ENCODE data around the gene MSX1. TPM values are rescaled to one million over a fixed set of nuclear protein-coding genes. Genes with fewer than 3 reads are reported as not detected.
A peak's percentile ranks its signal among the peaks of the same experiment; 100 is the strongest.

Gene MSX1
- polyA plus RNA-seq, 1 donor (not counting 4 experiments of a cell fraction or from before 2014, with no cell fraction given): not detected

- FAIRE-seq (no peak), DNase-seq (ENCODE audit: low read depth, low spot score) (no peak)
- peak in 1 of 3 experiments; percentile 24 for TF ChIP-seq CTCF (optimal IDR thresholded peaks at IDR 0.05 in 1 of 3, IDR thresholded peaks at IDR 0.05 in 1 of 3, conservative IDR thresholded peaks at IDR 0.05 in 1 of 3; ENCODE audit: extremely low read depth in 1 of 3, insufficient read depth in 2 of 3, low read length in 3 of 3)
- no peak for TF ChIP-seq EZH2 (IDR thresholded peaks at IDR 0.05; ENCODE audit: low read length)
- H3K36me3 ChIP-seq (ENCODE audit: control insufficient read depth in 2 of 2, extremely low read depth in 1 of 2, insufficient read depth in 2 of 2, low read length in 2 of 2): no peaks in the 10 kb centered on the region
- H3K4me3 ChIP-seq (ENCODE audit: control insufficient read depth in 2 of 3, extremely low read depth in 1 of 3, insufficient read depth in 2 of 3, low read depth in 1 of 3, low read length in 3 of 3): no peak overlapping the region
- H4K20me1 ChIP-seq (ENCODE audit: control insufficient read depth, extremely low read depth, insufficient read depth, low read length): peaks cover 3% of the 10 kb centered on the region
- H3K79me2 ChIP-seq (ENCODE audit: control insufficient read depth, insufficient read depth, low read length): no peaks in the 10 kb centered on the region
- H3K9ac ChIP-seq (ENCODE audit: control insufficient read depth, extremely low read depth, insufficient read depth, low read length): no peak overlapping the region
- H3K27me3 ChIP-seq (ENCODE audit: control insufficient read depth, extremely low read depth, insufficient read depth, low read length): no peaks in the 10 kb centered on the region
- dilution Hi-C loops (cut with MboI; ENCODE audit: extremely low pct_ligation_motif_present, low sequenced_read_pairs): no loop called here
- no peaks in the 10 kb centered on the region for H3K4me1 ChIP-seq (ENCODE audit: control insufficient read depth, extremely low read depth, insufficient read depth, low read length)
- H3K9me1 ChIP-seq (ENCODE audit: control insufficient read depth, extremely low read depth, insufficient read depth, low read length): no peaks in the 10 kb centered on the region
- H3K27ac ChIP-seq (ENCODE audit: control insufficient read depth, insufficient read depth, low read length): no peak overlapping the region
- no peak overlapping the region for H3K4me2 ChIP-seq (ENCODE audit: control insufficient read depth, extremely low read depth, insufficient read depth, low read depth, low read length)
- H3K9me3 ChIP-seq (ENCODE audit: control insufficient read depth, low read depth, low read length): no peaks in the 10 kb centered on the region
- no peak overlapping the region for H2AFZ ChIP-seq (ENCODE audit: control insufficient read depth, low read length)
Measured at GRCh38 chr4:4880492-4880891, 21.0 kb downstream of the MSX1 start.

DNA sequence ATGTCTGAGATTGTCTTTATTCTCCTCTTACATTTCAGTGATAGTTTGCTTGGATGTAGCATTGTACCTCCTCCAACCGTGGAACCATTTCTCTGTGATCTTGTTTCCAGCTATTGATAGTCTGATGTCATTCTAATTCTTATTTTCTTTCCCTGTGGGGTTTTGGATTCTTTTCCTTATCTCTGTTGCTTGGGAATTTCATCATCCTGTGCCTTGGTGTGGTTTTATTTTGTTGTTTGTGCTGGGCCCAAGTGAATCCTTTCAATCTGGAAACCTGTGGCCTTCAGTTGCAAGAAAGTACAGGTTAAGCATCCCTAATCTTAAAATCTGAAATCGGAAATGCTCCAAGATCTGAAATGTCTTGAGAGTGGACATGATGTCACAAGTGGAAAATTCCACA is 22.0 kb downstream of the MSX1 start:
- no peaks in the 10 kb centered on the region for H3K9me3 ChIP-seq (ENCODE audit: control insufficient read depth, low read depth, low read length)
- H3K36me3 ChIP-seq (ENCODE audit: control insufficient read depth in 2 of 2, extremely low read depth in 1 of 2, insufficient read depth in 2 of 2, low read length in 2 of 2): no peaks in the 10 kb centered on the region
- no peaks in the 10 kb centered on the region for H3K79me2 ChIP-seq (ENCODE audit: control insufficient read depth, insufficient read depth, low read length)
- no peak overlapping the region for H3K4me3 ChIP-seq (ENCODE audit: control insufficient read depth in 2 of 3, extremely low read depth in 1 of 3, insufficient read depth in 2 of 3, low read depth in 1 of 3, low read length in 3 of 3)
- no peak overlapping the region for H3K9ac ChIP-seq (ENCODE audit: control insufficient read depth, extremely low read depth, insufficient read depth, low read length)
- no peaks in the 10 kb centered on the region for H3K27me3 ChIP-seq (ENCODE audit: control insufficient read depth, extremely low read depth, insufficient read depth, low read length)
- no peak overlapping the region for H3K27ac ChIP-seq (ENCODE audit: control insufficient read depth, insufficient read depth, low read length)
- peaks cover 3% of the 10 kb centered on the region for H4K20me1 ChIP-seq (ENCODE audit: control insufficient read depth, extremely low read depth, insufficient read depth, low read length)
- H2AFZ ChIP-seq (ENCODE audit: control insufficient read depth, low read length): no peak overlapping the region
- DNase-seq (ENCODE audit: low read depth, low spot score) (no peak), FAIRE-seq (no peak)
- H3K4me2 ChIP-seq (ENCODE audit: control insufficient read depth, extremely low read depth, insufficient read depth, low read depth, low read length): no peak overlapping the region
- dilution Hi-C loops (cut with MboI; ENCODE audit: extremely low pct_ligation_motif_present, low sequenced_read_pairs): no loop called here
- H3K9me1 ChIP-seq (ENCODE audit: control insufficient read depth, extremely low read depth, insufficient read depth, low read length): no peaks in the 10 kb centered on the region
- TF ChIP-seq EZH2 (IDR thresholded peaks at IDR 0.05; ENCODE audit: low read length): no peak
- TF ChIP-seq CTCF (optimal IDR thresholded peaks at IDR 0.05 in 1 of 3, IDR thresholded peaks at IDR 0.05 in 1 of 3, conservative IDR thresholded peaks at IDR 0.05 in 1 of 3; ENCODE audit: extremely low read depth in 1 of 3, insufficient read depth in 2 of 3, low read length in 3 of 3): no peak
- no peaks in the 10 kb centered on the region for H3K4me1 ChIP-seq (ENCODE audit: control insufficient read depth, extremely low read depth, insufficient read depth, low read length)
